Measurements from ENCODE around the gene RPTOR. TPM values are rescaled to one million over a fixed set of nuclear protein-coding genes. Genes with fewer than 3 reads are reported as not detected.

The RPTOR gene
- total RNA-seq, 2 donors from 2014 or later: 62.0 to 228 TPM

DNA sequence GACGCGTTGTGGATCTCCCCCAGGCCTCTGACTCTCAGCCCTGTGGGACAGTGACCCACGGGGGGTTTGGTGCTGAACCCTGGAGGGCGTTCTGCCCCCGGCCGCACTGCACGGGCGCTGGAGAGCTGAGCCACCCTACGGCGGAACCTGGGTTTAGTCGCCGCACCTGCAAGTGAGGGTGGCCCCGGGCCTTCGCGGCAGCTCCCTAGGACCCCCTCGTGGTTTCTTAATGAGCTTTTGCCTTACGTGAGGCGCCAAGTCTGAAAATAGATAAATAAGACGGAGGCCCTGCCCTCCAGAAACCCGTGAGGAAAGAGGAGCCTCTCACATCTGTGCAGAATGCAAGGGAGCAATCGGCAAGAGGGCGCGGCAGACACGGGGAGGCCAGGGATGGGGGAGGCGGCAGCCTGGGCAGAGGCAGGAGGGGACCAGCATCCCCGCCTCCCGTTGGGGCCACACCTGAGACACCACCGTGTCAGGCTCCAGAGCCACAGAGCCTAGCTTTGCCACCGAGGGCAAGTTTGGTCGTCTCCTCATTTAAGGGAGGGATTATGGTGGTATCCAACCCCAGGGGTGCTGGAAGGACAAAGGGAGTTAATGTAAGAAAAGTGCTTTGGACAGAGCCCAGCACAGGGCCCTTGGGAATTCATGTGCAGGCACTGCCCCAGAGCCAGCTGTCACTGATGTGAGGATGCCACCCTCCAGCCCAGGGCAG, 293.8 kb downstream of the RPTOR start:
- no peaks in the 10 kb centered on the region for H3K4me1 Mint-ChIP-seq
- peaks cover 24% of the 10 kb centered on the region for H3K36me3 Mint-ChIP-seq (ENCODE audit: low read depth)
- H3K9me3 Mint-ChIP-seq: no peaks in the 10 kb centered on the region
- no peak for ATAC-seq (replicated peaks)
- no peak overlapping the region for H3K4me3 Mint-ChIP-seq
- H3K27me3 Mint-ChIP-seq: no peaks in the 10 kb centered on the region
- H3K27ac Mint-ChIP-seq: peak overlapping the region; percentile 65

DNA sequence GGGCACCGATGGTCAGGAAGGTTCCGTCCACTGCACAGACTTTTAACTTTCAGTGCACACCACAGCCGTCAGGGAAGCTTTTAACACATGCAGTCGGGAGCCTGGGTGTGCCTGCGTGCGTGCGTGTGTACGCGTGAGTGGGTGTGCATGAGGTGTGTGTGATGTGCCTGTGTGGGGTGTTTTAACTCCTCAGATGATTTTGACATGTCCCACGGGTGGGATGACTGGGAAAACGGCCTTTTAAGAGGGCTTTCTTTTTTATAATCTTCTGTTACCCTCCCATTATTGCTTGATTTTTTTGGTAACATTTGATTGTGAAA, 294.3 kb downstream of the RPTOR start:
- no peaks in the 10 kb centered on the region for H3K27me3 Mint-ChIP-seq
- peaks cover 24% of the 10 kb centered on the region for H3K36me3 Mint-ChIP-seq (ENCODE audit: low read depth)
- no peaks in the 10 kb centered on the region for H3K9me3 Mint-ChIP-seq
- no peak for ATAC-seq (replicated peaks)
- H3K4me1 Mint-ChIP-seq: no peaks in the 10 kb centered on the region
- no peak overlapping the region for H3K4me3 Mint-ChIP-seq
- H3K27ac Mint-ChIP-seq: peak overlapping the region; percentile 65

DNA sequence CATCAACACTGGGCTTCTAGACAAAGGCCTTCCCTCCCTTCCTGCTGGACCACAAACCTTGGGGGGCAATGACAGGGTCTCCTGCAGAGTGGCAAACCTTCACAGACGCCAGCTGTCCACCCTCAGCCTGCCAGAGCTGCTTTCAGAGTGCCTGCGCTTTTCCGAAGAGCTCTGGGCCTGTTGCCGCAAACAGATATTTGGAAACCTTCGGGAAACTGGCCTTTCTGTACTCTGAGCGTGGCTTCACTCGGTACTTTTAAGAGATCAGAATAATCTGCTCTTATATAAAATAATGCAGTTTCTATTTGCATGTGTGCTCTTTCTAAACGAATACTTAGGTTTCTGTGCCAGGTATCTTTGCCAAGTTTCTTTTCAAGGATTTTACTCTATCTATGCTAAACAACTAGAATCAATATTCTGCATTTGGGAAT, 294.9 kb downstream of the RPTOR start:
- no peak for ATAC-seq (replicated peaks)
- H3K9me3 Mint-ChIP-seq: no peaks in the 10 kb centered on the region
- no peaks in the 10 kb centered on the region for H3K4me1 Mint-ChIP-seq
- H3K4me3 Mint-ChIP-seq: no peak overlapping the region
- no peaks in the 10 kb centered on the region for H3K27me3 Mint-ChIP-seq
- H3K27ac Mint-ChIP-seq: no peak overlapping the region
- H3K36me3 Mint-ChIP-seq (ENCODE audit: low read depth): peaks cover 24% of the 10 kb centered on the region

DNA sequence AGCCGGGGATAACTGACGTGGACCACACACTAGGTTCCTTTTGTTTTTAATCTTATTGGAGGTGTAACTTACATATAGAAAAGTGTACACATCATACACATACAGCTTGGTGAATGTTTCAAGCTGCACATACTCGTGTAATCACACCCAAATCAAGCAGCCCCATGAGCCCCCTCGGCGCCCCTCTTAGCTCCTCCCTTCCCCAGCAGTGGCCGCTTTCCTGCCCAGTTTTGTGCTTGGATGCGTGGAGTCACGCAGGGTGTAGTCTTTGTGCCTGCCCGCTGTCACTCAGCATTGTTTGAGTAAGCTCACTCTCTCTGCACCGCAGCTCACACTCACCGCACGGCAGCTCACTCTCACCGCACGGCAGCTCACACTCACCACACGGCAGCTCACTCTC, 295.3 kb downstream of the RPTOR start:
- Mint-ChIP-seq H3K4me1 (no peaks in the 10 kb centered on the region), H3K27me3 (no peaks in the 10 kb centered on the region), H3K36me3 (ENCODE audit: low read depth) (peaks cover 24% of the 10 kb centered on the region), H3K27ac (no peak overlapping the region), H3K4me3 (no peak overlapping the region), H3K9me3 (no peaks in the 10 kb centered on the region)
- ATAC-seq (replicated peaks): no peak

DNA sequence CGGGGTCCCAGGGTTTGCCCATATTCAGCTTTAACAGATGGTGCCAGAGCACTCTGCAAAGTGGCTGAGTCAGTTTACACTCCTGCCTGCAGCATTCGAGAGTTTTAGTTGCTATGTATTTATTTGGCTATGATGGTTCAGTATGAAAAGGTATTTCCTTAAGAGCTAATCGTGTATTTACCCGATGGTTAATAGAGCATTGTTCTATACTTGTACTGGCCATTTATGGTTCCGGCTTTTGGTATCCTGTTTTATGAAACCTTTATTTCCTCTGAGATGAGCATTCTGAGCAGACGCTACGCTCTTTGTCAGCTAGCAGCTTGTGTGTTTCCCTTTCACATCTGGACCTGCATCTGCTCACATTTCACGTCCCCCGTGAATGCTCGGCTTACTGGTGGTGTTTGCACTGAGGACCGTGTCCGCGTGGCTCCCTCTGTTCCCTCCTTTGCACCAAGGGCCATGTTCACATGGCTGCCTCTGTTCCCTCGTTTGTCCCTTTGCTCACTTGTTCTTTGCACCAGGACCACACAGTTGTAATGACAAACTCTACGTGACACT, 297.9 kb downstream of the RPTOR start:
- Mint-ChIP-seq H3K4me3 (no peak overlapping the region), H3K36me3 (ENCODE audit: low read depth) (peaks cover 37% of the 10 kb centered on the region), H3K27ac (no peak overlapping the region), H3K27me3 (no peaks in the 10 kb centered on the region), H3K9me3 (no peaks in the 10 kb centered on the region), H3K4me1 (peaks cover 11% of the 10 kb centered on the region)
- ATAC-seq (replicated peaks): no peak

DNA sequence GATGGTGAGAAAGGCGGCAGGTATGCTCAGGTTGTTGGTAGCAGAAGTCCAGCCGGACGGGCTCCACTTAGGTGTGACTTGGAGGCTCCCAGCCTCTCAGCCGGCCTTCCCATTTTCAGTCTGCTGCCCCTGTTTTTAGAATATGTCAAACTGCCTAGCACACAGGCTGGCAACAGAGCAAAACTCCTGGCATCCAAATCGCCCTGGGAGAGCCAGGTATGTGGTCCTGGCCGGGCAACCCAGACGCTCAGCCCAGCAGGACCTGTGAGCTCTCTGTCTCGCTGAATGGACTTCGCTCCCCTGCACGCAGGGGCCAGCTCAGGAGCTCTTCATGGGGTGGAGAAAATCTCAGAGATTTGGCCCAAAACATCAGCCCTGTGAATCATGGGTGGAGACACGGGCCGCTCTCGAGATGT, 299.1 kb downstream of the RPTOR start:
- H3K4me3 Mint-ChIP-seq: no peak overlapping the region

DNA sequence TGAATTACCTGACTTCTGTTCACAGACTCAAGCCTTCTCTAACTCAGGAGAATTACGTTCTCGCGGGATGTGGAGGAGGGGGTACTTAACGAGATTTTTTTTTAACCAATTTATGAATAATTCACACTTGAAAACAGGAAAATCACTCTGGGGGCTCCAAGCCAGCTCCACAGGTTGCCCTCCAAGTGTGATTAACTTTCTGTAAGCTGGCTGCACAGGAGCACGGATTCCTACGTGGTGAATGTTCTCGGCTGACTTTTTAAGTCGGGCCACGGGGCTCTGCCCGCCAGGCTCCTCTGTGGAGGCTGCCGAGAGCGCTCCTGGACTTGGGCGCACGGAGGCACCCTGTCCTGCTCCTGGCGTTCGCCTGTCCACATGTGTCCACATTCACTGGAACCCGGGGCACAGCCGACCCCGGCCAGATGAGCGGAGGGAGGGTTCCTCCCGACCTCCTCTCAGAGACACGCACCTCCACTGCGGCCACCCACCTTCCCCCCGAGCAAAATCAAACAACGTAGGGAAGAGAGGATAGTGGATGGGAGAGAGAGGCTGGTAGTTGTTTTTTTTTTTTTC, 299.9 kb downstream of the RPTOR start:
- no peaks in the 10 kb centered on the region for H3K27me3 Mint-ChIP-seq
- H3K4me3 Mint-ChIP-seq: no peak overlapping the region
- no peak overlapping the region for H3K27ac Mint-ChIP-seq
- peaks cover 26% of the 10 kb centered on the region for H3K4me1 Mint-ChIP-seq
- H3K36me3 Mint-ChIP-seq (ENCODE audit: low read depth): peaks cover 31% of the 10 kb centered on the region
- no peaks in the 10 kb centered on the region for H3K9me3 Mint-ChIP-seq
- no peak for ATAC-seq (replicated peaks)

More for the DNA sequence above, 299.1 kb downstream of the RPTOR start:
- no peak for ATAC-seq (replicated peaks)
- Mint-ChIP-seq H3K27ac (no peak overlapping the region), H3K36me3 (ENCODE audit: low read depth) (peaks cover 37% of the 10 kb centered on the region), H3K9me3 (no peaks in the 10 kb centered on the region), H3K27me3 (no peaks in the 10 kb centered on the region), H3K4me1 (peaks cover 22% of the 10 kb centered on the region)

DNA sequence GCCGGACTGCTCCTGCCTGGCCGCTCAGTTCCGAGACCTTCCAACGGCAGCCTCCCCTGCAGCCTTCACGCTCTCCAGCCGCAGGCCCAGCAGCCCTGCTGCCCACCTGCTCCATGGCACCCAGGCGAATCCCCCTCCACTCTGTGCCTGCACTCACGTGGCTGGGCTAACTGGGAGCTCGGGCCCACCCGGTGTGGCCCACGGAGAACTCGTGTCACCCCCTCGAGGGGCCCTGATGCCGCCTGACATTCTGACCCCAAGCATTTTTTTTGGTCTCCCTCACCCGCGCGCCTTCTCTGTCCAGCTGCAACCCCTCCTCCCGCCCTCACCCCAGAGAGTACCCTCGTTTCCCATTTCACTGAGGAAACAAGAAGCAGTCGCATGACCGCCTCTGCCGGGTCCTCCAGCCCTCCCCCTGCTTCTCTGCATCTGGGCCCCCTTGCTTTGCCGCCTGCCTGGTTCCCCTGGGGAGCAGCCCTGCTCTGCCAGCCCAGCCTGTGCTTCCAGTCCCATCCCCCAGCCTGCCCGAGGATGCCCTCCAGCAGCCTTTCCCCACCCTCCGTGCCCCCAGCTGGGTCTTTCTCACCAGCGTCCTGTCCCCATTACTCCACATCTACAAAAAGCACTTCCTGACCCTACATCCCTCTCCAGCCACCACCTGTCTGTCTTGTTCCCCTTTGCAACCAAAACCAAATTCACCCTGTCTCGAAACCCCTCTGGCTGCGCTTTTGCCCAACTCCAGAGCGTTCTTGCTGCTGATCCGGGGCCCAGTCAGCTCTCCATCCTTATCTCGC, 300.6 kb downstream of the RPTOR start:
- peaks cover 26% of the 10 kb centered on the region for H3K4me1 Mint-ChIP-seq
- H3K9me3 Mint-ChIP-seq: no peaks in the 10 kb centered on the region
- no peak for ATAC-seq (replicated peaks)
- no peaks in the 10 kb centered on the region for H3K27me3 Mint-ChIP-seq
- H3K36me3 Mint-ChIP-seq (ENCODE audit: low read depth): peaks cover 31% of the 10 kb centered on the region
- H3K4me3 Mint-ChIP-seq: no peak overlapping the region
- H3K27ac Mint-ChIP-seq: peak overlapping the region; percentile 85

DNA sequence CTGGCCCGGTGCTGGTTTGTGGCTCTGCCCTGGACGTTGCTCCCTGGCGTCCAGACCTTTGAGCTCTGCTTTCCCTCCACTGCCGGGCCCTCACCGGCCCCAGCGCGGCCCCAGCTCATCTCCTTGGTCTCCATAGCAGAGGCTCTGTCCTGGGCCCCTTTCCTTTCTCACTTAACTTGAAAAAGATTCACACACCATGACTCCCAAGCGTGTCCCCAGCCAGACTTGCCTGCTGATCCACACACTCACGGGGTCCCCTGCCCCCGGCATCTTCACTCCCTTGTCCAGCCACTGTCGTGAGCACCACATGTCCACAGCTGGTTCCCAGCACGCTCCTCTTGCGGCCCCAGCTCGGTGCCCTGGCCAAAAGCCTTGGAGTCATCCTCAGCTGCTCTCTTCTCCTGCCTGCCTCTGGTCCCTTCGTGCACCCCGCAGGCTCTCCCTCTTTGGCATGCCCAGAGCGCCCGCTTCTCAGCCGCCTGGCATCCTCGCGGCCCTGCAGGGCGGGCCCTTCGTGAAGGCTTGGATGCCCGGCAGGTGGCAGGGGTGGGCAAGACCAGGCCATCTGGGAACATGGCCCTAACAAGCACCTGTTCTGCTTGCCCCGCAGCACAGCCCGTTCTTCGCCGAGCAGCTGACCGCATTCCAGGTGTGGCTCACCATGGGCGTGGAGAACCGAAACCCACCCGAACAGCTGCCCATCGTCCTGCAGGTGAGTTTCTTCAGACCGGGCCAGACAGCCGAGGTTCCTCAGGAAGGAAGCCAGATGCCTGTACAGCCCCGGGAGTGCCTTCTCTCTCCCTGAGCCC, 301.4 kb downstream of the RPTOR start:
- peaks cover 26% of the 10 kb centered on the region for H3K4me1 Mint-ChIP-seq

DNA sequence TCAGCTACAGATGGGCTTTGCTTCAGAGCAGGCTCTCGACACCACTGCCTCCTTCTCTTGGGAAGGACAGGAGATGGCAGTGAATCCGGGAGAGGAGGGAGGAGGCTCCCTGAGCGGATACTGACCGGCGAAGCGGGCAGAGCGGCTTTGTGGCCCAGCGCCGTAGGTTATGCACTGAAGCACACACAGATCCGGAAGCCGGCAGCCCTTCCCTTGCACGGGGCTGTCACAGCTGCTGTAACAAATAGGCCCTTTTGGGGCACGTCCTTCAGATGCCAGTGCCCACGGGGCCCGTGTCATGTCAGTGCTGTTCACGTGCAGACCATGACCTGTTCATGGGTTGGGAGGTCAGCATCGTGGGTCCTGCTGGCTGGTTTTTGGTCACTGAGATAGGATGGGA, 302.3 kb downstream of the RPTOR start:
- Mint-ChIP-seq H3K4me3 (peak overlapping the region; percentile 65), H3K27ac (peak overlapping the region; percentile 85), H3K9me3 (no peaks in the 10 kb centered on the region), H3K36me3 (ENCODE audit: low read depth) (peaks cover 34% of the 10 kb centered on the region), H3K4me1 (peaks cover 26% of the 10 kb centered on the region), H3K27me3 (no peaks in the 10 kb centered on the region)
- no peak for ATAC-seq (replicated peaks)

More for the DNA sequence above, 301.4 kb downstream of the RPTOR start:
- peak overlapping the region; percentile 85 for H3K27ac Mint-ChIP-seq
- peaks cover 31% of the 10 kb centered on the region for H3K36me3 Mint-ChIP-seq (ENCODE audit: low read depth)
- H3K4me3 Mint-ChIP-seq: peak overlapping the region; percentile 65
- H3K9me3 Mint-ChIP-seq: no peaks in the 10 kb centered on the region
- ATAC-seq (replicated peaks): no peak
- no peaks in the 10 kb centered on the region for H3K27me3 Mint-ChIP-seq

DNA sequence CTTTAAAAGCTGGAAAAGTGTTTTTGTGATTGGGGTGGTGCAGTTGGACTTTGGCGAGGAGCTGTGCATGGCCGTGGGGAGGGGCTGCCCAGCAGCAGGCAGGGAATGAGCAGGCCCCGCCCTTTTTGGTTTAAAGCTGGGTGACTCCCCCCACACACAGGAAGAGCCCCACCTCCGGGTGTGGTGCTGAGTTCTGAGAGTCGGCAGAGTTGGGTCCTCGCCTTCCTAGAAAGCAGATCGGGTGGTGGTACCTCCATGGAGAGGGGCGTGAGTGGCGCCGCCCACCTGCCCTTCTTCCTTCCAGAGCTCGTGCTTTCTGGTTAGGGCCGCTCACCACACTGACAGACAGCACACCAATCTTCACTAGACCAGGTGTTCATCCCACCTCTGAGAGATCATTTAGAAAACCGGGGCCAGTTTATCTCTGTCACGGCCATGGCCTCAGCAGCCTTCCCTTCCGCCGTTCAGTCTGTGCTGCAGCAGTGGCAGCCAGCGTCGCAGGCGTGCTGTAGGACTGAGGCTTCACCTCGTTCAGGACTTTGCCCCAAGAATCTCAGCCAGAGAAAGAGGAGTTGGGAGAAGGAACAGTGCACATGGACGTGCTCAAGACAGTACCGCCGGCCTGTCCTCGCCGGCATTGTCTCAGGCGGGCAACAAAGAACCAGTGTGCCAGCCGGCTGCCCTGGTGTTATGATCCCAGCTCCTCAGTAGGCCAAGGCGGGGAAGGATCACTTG, 303.0 kb downstream of the RPTOR start:
- Mint-ChIP-seq H3K27ac (peak overlapping the region; percentile 85), H3K4me1 (peaks cover 26% of the 10 kb centered on the region), H3K27me3 (no peaks in the 10 kb centered on the region), H3K36me3 (ENCODE audit: low read depth) (peaks cover 41% of the 10 kb centered on the region), H3K4me3 (peak overlapping the region; percentile 65), H3K9me3 (no peaks in the 10 kb centered on the region)
- ATAC-seq (replicated peaks): peak; percentile 86

DNA sequence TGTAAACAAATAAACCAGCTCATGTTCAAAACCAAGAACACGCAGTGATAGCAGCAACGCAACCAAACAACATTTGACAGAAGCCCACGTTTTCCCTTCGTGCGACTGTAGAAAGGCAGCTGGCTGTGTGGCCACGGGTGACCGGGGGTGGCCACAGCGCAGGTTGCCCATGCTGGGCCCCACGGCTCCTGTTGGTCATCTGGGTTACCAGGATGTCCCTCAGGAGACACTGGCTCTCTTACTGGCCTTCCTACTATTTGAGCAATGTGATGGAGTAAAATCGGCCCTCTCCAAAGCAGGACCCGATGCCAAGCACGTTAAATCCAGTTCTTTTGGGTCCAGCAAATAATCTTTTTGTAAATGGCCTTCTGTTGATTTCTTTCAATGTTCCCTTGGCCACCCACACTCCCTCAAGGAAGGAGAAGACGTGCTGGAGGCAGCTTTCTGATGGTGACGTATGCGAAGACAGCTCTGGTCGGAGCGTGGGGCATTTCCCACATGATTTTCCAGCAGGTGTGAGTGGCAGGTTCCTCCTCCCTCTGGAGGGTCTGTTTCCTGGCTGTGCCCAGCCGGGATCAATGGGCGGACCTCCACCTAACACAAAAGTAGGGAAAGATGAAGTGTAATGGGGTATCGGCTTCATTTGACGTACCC, 303.9 kb downstream of the RPTOR start:
- Mint-ChIP-seq H3K36me3 (ENCODE audit: low read depth) (peaks cover 43% of the 10 kb centered on the region), H3K4me1 (peaks cover 26% of the 10 kb centered on the region), H3K27ac (peak overlapping the region; percentile 85), H3K27me3 (no peaks in the 10 kb centered on the region), H3K9me3 (no peaks in the 10 kb centered on the region), H3K4me3 (peak overlapping the region; percentile 65)
- no peak for ATAC-seq (replicated peaks)

DNA sequence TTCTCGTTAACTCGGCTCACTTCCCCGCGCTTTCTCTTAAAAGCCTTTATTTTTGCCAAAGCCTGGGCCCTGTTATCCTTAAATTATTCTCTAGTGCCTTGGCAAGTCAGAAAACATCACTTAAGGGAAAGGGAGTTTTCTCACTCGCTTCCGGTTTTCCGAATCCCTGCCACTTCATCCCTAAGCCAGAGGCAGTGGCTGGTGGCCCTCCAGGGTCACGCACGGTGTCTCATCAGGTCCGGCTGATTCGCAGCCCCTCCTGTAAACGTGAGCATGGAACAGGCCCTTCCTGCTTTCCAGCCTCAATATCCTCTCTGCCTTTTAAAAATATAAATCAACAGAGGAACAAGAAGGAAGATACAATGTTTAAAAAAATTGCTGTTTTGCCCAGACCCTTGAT, 304.5 kb downstream of the RPTOR start:
- no peaks in the 10 kb centered on the region for H3K9me3 Mint-ChIP-seq
- peak overlapping the region; percentile 85 for H3K27ac Mint-ChIP-seq
- peaks cover 26% of the 10 kb centered on the region for H3K4me1 Mint-ChIP-seq
- ATAC-seq (replicated peaks): no peak
- H3K36me3 Mint-ChIP-seq (ENCODE audit: low read depth): peaks cover 43% of the 10 kb centered on the region
- no peaks in the 10 kb centered on the region for H3K27me3 Mint-ChIP-seq
- H3K4me3 Mint-ChIP-seq: peak overlapping the region; percentile 65

All from activated T-helper 17 cell treated with anti-CD3 and anti-CD28 coated beads, Interleukin-2, amount 50 U/mL, for 72 hours (primary cell).